Lung (tissue), 12 donors: Measurements from ENCODE around the gene MAST4. TPM values are rescaled to one million over a fixed set of nuclear protein-coding genes. Genes with fewer than 3 reads are reported as not detected.

Source experiments
- ATAC-seq: fragments of 200-7000 bp; cut with Tn5 transposase; one replicate; pipeline ENCODE4 v1.9.1; 2020; ENCODE audit warnings: moderate number of reproducible peaks; ENCODE audit not compliant: insufficient read depth, low FRiP score
- DNase-seq, 3 donors: peaks; one replicate each; pipeline ENCODE4 v3.0.0-alpha.2; 2013 to 2017
- H3K27ac ChIP-seq, 2 donors: one replicate each; pipeline ENCODE4 v1.5.1; 2013; ENCODE audit warnings: mild to moderate bottlenecking in 2 of 2, moderate library complexity in 2 of 2, control low read depth in 1 of 2, inconsistent platforms in 1 of 2, low read depth in 1 of 2, low read length in 1 of 2
- H3K27me3 ChIP-seq, 3 donors: one replicate each; pipeline ENCODE4 v1.5.1; 2013; ENCODE audit warnings: low read length in 2 of 3; ENCODE audit not compliant: control insufficient read depth in 3 of 3, insufficient read depth in 3 of 3
- H3K36me3 ChIP-seq, 4 donors: one replicate each; pipeline ENCODE4 v1.5.1; 2013; ENCODE audit warnings: low read length in 4 of 4, mild to moderate bottlenecking in 1 of 4, moderate library complexity in 1 of 4; ENCODE audit not compliant: control insufficient read depth in 4 of 4, insufficient read depth in 4 of 4
- H3K4me1 ChIP-seq, 5 donors: one replicate each; pipeline ENCODE4 v1.5.1; 2013; ENCODE audit warnings: low read length in 5 of 5, mild to moderate bottlenecking in 2 of 5, moderate library complexity in 1 of 5; ENCODE audit not compliant: control insufficient read depth in 5 of 5, insufficient read depth in 5 of 5
- H3K4me3 ChIP-seq: one replicate; pipeline ENCODE4 v1.5.1; 2013; ENCODE audit warnings: mild to moderate bottlenecking, control low read depth, moderate library complexity
- H3K9ac ChIP-seq, 2 donors: one replicate each; pipeline ENCODE4 v1.5.1; 2013; ENCODE audit warnings: low read length in 2 of 2, control low read depth in 1 of 2; ENCODE audit not compliant: insufficient read depth in 1 of 2
- H3K9me3 ChIP-seq, 4 donors: one replicate each; pipeline ENCODE4 v1.5.1; 2013; ENCODE audit warnings: low read length in 3 of 4, mild to moderate bottlenecking in 1 of 4, moderate library complexity in 1 of 4; ENCODE audit not compliant: control insufficient read depth in 4 of 4, insufficient read depth in 3 of 4
- CTCF ChIP-seq: IDR thresholded peaks from 2 replicates; pipeline ENCODE4 v1.5.1; 2012; ENCODE audit warnings: mild to moderate bottlenecking; ENCODE audit errors: control extremely low read depth, extremely low read depth
- WGBS, 2 donors: extraction: QIAGEN DNeasy Blood & Tissue Kit; methylation state at CpG; one replicate each; pipeline ENCODE4 v1.1.7; 2013; 5-methylcytosine and 5-hydroxymethylcytosine counted together
- polyA plus RNA-seq, 2 donors: library from polyadenylated mRNA; stranded (reverse); fragments of 200-250 nt; gene quantifications; one replicate each; pipeline ENCODE4 v1.2.1, GENCODE V29; 2013
- total RNA-seq, 2 donors: library from RNA; depleted of rRNA in 1 of 2; stranded (reverse); fragments of >200 nt in 1 of 2; gene quantifications; one replicate each; pipeline ENCODE4 v1.2.1, GENCODE V29; 2014 to 2021
- donor health status: control.
- donor health status: control.
- donor health status: Bipolar disorder and iron deficiency.
- donor health status: healthy.
- donor health status: DM: yes; HTN: yes; CAD: no.

Gene MAST4
- total and polyA plus RNA-seq, 4 donors, result 13.9 to 153 (median 46.2) TPM

DNA sequence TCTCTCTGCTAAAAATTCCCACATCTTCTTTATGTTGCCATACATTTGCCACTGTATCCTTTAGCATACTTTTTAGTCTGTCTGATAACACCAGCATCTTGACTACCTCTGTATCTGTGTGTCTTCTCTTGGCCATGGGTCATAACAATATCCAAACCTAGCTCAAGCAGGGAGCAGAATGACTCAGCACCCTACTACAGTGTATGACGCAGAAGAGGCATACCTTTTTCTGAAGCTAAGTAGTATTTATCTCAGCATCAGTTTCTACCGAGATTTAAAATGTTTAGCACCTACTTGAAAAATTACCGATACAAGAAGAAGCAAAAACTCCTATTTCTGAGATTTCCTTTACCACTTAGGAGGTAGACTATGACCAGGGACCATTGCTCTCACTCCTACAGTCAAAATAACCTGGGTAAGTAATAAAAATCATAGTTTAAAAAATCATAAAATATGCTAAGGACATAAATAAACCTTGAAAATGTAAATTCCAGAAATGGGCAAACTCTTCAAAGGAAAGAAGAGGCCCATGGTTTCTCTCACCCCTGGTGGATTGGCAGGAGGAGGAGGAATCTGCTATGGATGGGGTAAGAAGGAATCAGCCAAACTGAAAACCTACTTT, 286.5 kb downstream of the MAST4 start:
- TF ChIP-seq CTCF, result no peak
- peaks cover 1 to 51% (median 19%) of the 10 kb centered on the region in 5 donors for H3K4me1 ChIP-seq
- 59 to 77% methylated on average over 3 of the region's 3 CpGs for WGBS, 2 donors
- H3K27me3 ChIP-seq, result no peaks in the 10 kb centered on the region
- no peaks in the 10 kb centered on the region for H3K9me3 ChIP-seq
- DNase-seq, result no peak
- peak overlapping the region in 1 of 2 donors; percentile 75 for H3K27ac ChIP-seq
- H3K9ac ChIP-seq, result no peak overlapping the region
- ATAC-seq, result no peak
- H3K4me3 ChIP-seq, result no peak overlapping the region
- peaks cover 0 to 3% (median 1%) of the 10 kb centered on the region in 4 donors for H3K36me3 ChIP-seq

DNA sequence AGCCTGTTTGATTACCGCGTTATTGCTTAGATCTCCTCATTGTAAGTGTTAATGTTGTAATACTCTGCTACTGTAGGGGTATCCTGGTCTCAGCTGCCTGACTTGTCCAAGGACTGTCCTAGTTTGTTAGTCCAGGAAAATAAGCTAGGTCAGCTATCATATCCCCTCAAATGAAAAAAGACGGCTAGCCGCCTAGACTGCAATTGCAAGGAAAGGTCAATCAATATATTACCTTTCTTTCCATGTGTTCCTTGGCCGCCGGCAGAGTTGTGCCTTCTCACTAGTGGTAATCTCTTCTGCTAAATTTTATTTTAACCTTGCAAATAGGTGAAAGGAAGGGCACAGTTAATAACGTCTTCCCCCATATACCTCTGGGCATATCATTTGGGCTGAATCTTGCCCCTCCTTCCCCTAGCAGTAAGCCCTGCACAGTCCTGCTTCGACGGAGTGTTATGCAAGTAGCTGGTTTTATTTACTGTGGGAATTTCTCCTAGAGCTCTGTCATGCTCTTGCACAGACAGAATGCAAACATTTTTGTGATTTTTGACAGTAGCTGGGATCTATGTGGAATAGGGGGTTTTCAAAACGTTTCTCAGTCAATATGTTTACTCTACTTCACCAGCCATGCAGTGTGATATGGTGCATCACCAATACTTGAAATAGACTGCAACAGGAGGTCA, 288.5 kb downstream of the MAST4 start:
- DNase-seq, result no peak
- Histone ChIP-seq H3K9me3 (no peaks in the 10 kb centered on the region), H3K9ac (no peak overlapping the region), H3K4me1 (peaks cover 1 to 65% (median 22%) of the 10 kb centered on the region in 5 donors), H3K27me3 (no peaks in the 10 kb centered on the region), H3K4me3 (no peak overlapping the region), H3K36me3 (no peaks in the 10 kb centered on the region), H3K27ac (no peak overlapping the region)
- TF ChIP-seq CTCF, result no peak
- ATAC-seq, result no peak
- WGBS, 2 donors, result 73 to 81% methylated on average over 10 of the region's 10 CpGs

GRCh38 chr5:66886941-66887340, 290.7 kb downstream of the MAST4 start:
- DNase-seq, result peak in 2 of 3 donors; percentile 67 to 69
- H3K36me3 ChIP-seq, result no peaks in the 10 kb centered on the region
- H3K4me1 ChIP-seq, result peaks cover 3 to 71% (median 33%) of the 10 kb centered on the region in 5 donors
- H3K27ac ChIP-seq, result no peak overlapping the region
- H3K4me3 ChIP-seq, result no peak overlapping the region
- no peaks in the 10 kb centered on the region for H3K27me3 ChIP-seq
- TF ChIP-seq CTCF, result no peak
- no peaks in the 10 kb centered on the region for H3K9me3 ChIP-seq
- ATAC-seq, result no peak
- 84 to 88% methylated on average over 1 of the region's 1 CpG for WGBS, 2 donors
- no peak overlapping the region for H3K9ac ChIP-seq
